HG02938 (cell line): Measurements from ENCODE around the gene TCF15.
"Not testable (repeated sequence)": the region's sequence is repeated elsewhere in the genome, so short reads cannot be mapped to it uniquely, and the experiment has no call there.

Experiments
- ATAC-seq: cut with Tn5 transposase; IDR thresholded peaks from one replicate; pipeline ENCODE4 v1.9.1; 2021; ENCODE audit warnings: mild to moderate bottlenecking, moderate library complexity; ENCODE audit not compliant: unreplicated experiment

TCF15 gene

GRCh38 chr20:642398-643174 is 32.5 kb upstream of the TCF15 start:
- ATAC-seq: no peak

DNA sequence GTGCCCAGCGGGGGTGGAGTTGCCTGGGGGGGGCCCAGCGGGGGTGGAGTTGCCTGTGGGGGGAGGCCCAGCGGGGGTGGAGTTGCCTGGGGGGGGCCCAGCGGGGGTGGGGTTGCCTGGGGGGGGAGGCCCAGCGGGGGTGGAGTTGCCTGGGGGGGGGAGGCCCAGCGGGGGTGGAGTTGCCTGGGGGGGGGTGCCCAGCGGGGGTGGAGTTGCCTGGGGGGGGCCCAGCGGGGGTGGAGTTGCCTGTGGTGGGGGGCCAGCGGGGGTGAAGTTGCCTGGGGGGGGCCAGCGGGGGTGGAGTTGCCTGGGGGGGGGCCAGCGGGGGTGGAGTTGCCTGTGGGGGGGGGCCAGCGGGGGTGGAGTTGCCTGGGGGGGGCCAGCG is 31.9 kb upstream of the TCF15 start:
- ATAC-seq: not testable (repeated sequence)

DNA sequence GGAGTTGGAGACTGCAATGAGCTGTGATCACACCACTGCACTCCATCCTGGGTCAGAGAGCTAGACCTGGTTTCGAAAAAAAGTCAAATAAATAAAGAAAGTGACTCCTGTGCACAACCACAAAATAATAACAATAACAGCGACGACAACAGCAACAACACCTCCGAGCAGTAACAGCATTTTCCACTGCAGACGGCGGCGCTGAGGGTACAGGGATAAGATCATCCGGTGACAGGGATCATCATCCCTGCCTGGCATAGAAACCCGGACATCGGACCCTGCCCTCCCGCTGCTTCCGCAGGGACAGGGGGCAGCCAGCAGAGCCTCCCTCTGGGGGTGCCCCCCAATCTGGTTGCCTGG is 31.4 kb upstream of the TCF15 start:
- ATAC-seq: no peak

DNA sequence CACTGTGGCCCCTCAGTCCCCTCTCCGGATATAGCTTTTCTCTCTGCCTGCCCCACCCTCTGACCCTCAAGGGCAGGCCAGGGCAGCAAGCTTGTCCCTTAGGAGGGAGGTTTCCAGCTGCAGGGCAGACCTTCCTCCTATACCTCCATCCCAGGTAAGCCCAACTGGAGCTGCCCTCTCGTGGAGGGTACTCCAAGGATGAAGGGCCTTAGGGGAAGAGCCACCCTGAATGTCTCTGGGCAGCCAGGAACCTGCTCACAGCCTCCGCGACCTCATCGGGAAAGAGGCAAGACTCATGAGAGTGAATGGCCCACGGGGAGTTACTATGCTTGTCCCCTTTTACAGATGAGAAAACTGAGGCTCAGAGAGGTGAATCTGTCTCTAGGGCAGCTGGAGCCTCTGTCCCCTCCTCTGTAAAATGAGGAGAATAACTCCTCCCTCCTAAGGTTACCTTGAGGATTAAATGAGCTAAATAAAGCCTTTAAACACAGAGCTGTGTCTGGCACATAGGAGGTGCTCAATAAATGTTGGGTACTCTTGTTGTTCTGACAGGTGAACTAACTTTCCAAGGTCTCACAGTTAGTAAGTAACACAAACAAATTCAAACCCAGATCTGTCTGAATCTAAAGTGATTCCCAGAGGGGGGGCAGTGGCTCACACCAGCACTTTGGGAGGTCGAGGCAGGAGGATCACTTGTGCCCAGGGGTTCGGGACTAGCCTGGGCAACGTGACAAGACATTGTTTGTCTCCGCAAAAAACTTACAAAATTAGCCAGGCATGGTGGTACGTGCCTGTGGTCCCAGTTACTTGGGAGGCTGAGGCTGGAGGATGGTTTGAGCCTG is 30.8 kb upstream of the TCF15 start:
- no peak for ATAC-seq

- no peak for ATAC-seq
Observed at GRCh38 chr20:638579-638978, 28.5 kb upstream of the TCF15 start.

DNA sequence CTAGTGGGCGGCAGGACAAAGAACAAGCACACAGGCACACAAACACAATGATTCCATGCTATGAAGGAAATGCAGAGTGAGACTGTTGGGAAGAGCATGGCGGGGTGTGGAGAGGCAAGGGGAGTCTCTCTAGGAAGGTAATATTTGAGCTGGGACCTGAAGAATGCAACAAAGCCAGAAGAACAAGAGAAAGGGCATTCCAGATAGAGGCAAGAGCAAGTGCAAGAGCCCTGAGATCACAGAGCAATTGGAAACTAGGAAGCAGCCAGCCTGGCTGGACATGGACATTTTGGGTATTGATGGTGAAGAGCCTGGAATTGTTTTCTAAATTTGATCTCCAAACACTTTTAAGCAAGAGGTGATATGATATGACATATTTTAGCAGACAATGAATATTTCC is 27.4 kb upstream of the TCF15 start:
- ATAC-seq: no peak

- no peak for ATAC-seq
Observed at GRCh38 chr20:635893-636338, 25.8 kb upstream of the TCF15 start.

DNA sequence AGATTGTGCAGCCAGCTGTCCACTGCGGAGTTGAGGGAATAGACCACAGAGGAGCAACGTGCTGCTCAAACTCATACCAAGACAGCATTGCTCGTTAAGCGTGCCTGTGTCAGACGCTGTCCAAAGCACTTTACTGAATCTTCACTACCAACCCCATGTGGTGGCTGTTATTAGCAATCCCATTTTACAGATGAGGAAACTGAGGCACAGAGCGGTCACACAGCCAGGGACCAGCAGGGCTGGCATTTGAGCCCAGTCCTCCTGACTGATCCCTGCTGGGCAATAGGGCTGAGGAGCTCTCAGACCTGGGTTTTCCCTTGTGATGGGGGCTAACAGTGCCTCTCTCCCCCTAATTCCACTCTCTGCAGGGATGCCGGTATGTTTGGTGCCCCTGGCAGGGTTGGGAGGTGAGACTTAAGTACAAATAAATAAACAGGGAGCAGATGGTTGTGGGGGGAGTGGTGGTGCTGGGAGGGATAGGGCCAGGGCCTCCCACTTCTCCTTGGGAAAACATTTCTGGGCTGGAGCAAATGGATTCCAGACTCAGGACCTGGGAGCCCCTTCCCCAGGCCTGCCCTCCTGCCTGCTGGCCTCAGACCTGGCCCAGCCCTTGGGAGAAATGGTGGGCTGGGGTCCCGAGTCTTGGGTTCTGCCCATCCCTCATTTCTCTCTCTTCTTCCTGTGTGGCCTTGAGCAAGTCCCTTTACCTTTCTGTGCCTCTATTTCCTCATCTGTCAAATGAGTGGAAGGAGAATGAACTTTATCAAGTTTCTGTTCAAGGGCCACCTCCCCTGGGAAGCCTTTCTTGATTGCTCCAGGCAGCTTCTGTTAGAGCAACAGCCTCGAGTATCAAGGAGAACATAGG is 25.2 kb upstream of the TCF15 start:
- no peak for ATAC-seq

- ATAC-seq: no peak
Observed at GRCh38 chr20:634148-634925, 24.2 kb upstream of the TCF15 start.

DNA sequence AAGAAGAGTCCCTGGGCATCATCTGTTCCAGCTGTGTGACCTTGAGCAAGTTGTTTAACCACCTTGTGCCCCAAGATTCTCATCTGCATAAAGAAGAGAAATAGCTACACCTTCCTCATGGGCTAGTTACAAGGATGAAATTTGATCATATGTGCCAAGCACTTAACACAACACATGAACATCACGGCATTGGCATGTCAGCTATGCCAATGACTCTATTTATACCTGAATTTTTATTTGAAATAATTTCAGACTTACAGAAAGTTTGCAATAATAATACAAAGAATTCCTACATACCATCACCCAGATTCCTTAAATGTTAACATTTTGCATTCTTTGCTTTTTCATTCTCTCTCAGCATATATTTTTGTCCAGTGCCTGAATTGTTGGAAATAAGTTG is 21.0 kb upstream of the TCF15 start:
- no peak for ATAC-seq

GRCh38 chr20:626579-626978 is 16.5 kb upstream of the TCF15 start:
- ATAC-seq: no peak

- ATAC-seq: no peak
Observed at GRCh38 chr20:625360-625932, 15.3 kb upstream of the TCF15 start.

DNA sequence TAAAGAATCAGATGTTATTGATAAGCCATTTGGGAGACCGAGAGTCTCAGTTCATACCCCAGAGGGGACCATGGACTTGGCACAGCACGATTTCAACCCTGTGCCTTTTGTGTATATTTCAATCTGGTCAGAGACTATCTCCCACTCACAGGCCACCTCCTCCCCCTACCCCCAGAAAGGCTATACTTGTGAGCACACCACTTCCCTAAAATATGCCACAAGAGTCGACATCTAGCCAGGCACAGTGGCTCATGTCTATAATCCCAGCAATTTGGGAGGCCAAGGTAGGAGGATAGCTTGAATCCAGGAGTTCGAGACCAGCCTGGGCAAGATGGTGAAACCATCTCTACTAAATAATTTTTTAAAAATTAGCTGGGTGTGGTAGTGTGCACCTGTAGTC is 13.6 kb upstream of the TCF15 start:
- no peak for ATAC-seq

GRCh38 chr20:623021-623420 is 12.9 kb upstream of the TCF15 start:
- ATAC-seq: no peak

GRCh38 chr20:622161-622560 is 12.1 kb upstream of the TCF15 start:
- ATAC-seq: no peak

GRCh38 chr20:621125-621756 is 11.1 kb upstream of the TCF15 start:
- no peak for ATAC-seq

GRCh38 chr20:620246-620645 is 10.1 kb upstream of the TCF15 start:
- no peak for ATAC-seq

DNA sequence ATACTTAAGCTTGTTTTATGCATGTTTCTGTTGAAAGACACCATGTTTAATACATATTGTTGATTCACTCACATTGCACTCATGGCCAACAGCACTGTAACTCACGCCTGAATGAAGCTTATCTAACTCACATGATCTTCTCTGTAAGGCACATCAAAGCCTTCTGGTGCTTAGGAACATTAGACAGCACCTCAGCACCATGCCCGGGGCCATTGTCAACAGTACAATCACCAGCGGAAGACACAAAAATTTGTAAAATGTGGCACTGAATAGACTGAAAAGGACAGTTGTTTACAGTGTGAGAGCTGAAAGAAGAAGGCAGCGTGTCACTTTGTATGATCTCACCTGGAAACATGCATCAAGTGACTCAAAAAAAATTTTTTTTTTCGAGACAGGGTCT is 8.9 kb upstream of the TCF15 start:
- ATAC-seq: no peak

- no peak for ATAC-seq
Observed at GRCh38 chr20:617934-618690, 8.0 kb upstream of the TCF15 start.
